RWPE1 (cell line): ENCODE measurements around the gene NARS2.

Experiments
- CTCF ChIA-PET: fragments of 350-600 bp; sonication (Branson Sonifier 250); formaldehyde crosslinking; extraction: SDS; loops from one replicate; lab custom pipeline; 2021; lab: Yijun Ruan, JAX
- POLR2A ChIA-PET: fragments of 400-600 bp; formaldehyde crosslinking; extraction: SDS; loops from one replicate; lab custom pipeline; 2020; ENCODE audit warnings: antibody characterized with exemption; ENCODE audit not compliant: low non-redundant PET; lab: Yijun Ruan, JAX
- DNase-seq: peaks from one replicate; pipeline ENCODE4 v3.0.0; 2012; ENCODE audit warnings: low spot score
- H3K27ac ChIP-seq: fragments of 450-650 bp; 2 replicates; pipeline ENCODE4 v1.5.1; 2017
- CTCF ChIP-seq: fragments of 450-650 bp; conservative IDR thresholded peaks from 2 replicates; pipeline ENCODE4 v1.5.1; 2017; ENCODE audit warnings: low read depth, mild to moderate bottlenecking

The NARS2 gene

GRCh38 chr11:78574386-78575381 lies at the start of gene NARS2:
TSS of gene NARS2 (minus strand) at chr11:78574864. CDS start at chr11:78574488, 376 bp downstream.
- peak; percentile 99 for DNase-seq
- TF ChIP-seq CTCF, result no peak
- peak within 1 kb of the TSS; percentile 71 for H3K27ac ChIP-seq
- ChIA-PET CTCF (interaction anchor here (0.5 to 1.8 kb wide), 4 partner anchors 10 to 942 kb away, joined by 3 to 8 read pairs (median 4); no protein-coding TSS in a partner anchor), POLR2A (interaction anchor here (0.7 kb wide), 1 partner anchor 1276 kb away, joined by 3 read pairs; no protein-coding TSS in a partner anchor)

- POLR2A ChIA-PET, result no interaction called here
- no peak for DNase-seq
- CTCF ChIA-PET, result no interaction called here
- no peak overlapping the region for H3K27ac ChIP-seq
- TF ChIP-seq CTCF, result no peak
Observed at GRCh38 chr11:78622666-78623065, 48.0 kb upstream of the NARS2 start.

- CTCF ChIA-PET, result no interaction called here
Observed at GRCh38 chr11:78620159-78620558, 45.5 kb upstream of the NARS2 start.

GRCh38 chr11:78615724-78616123 lies 41.1 kb upstream of the NARS2 start:
- no peak for TF ChIP-seq CTCF
- ChIA-PET CTCF (no interaction called here), POLR2A (no interaction called here)
- no peak overlapping the region for H3K27ac ChIP-seq
- no peak for DNase-seq

More at GRCh38 chr11:78620159-78620558, 45.5 kb upstream of the NARS2 start:
- no peak overlapping the region for H3K27ac ChIP-seq
- DNase-seq, result no peak
- no peak for TF ChIP-seq CTCF
- POLR2A ChIA-PET, result no interaction called here

GRCh38 chr11:78613378-78613813 lies 38.7 kb upstream of the NARS2 start:
- ChIA-PET CTCF (no interaction called here), POLR2A (no interaction called here)

More at GRCh38 chr11:78613378-78613813, 38.7 kb upstream of the NARS2 start:
- no peak for TF ChIP-seq CTCF
- no peak for DNase-seq
- H3K27ac ChIP-seq, result no peak overlapping the region
